Measurements from ENCODE around the gene CYTIP. TPM values are rescaled to one million over a fixed set of nuclear protein-coding genes. Genes with fewer than 3 reads are reported as not detected.

The CYTIP gene
- total RNA-seq, 1 donor from 2014 or later: 40.5 TPM

DNA sequence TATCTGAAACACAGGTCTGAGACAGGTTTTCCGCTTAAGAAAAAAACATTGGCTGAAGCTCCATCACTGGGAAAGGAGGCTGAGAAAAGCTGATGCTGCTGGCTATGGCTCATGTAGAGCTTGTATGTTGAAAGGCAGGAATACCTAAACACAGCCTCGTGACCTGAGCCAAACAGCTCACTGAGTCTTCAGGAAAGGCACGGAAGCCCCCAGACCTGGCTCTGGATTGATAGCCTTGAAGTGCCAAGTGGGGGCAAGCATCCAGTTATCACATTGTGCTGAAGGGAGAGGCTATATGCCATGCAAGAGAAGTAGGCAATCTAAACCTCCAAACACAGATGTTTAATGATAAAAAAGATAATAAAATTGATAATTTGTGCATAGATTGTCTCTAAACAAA lies 21.9 kb downstream of the CYTIP start:
- no peak for ATAC-seq
- no peak for DNase-seq
- Histone ChIP-seq H3K9me3 (no peaks in the 10 kb centered on the region), H3K4me3 (no peak overlapping the region), H3K27me3 (ENCODE audit: low read depth) (no peaks in the 10 kb centered on the region), H3K27ac (no peak overlapping the region), H3K36me3 (peaks cover 6% of the 10 kb centered on the region), H3K4me1 (peaks cover 32% of the 10 kb centered on the region)
- intact Hi-C loops (cut with DNase I): no loop called here
- no peak for TF ChIP-seq CTCF (IDR thresholded peaks at IDR 0.05)

GRCh38 chr2:157421331-157421944 lies 22.5 kb downstream of the CYTIP start:
- Histone ChIP-seq H3K27ac (peak overlapping the region; percentile 59), H3K4me1 (peaks cover 33% of the 10 kb centered on the region), H3K9me3 (no peaks in the 10 kb centered on the region), H3K4me3 (no peak overlapping the region), H3K27me3 (ENCODE audit: low read depth) (no peaks in the 10 kb centered on the region), H3K36me3 (peaks cover 4% of the 10 kb centered on the region)
- DNase-seq: no peak
- peak in 1 of 2 donors; percentile 53 for ATAC-seq
- no peak for TF ChIP-seq CTCF (IDR thresholded peaks at IDR 0.05)
- intact Hi-C loops (cut with DNase I): no loop called here

DNA sequence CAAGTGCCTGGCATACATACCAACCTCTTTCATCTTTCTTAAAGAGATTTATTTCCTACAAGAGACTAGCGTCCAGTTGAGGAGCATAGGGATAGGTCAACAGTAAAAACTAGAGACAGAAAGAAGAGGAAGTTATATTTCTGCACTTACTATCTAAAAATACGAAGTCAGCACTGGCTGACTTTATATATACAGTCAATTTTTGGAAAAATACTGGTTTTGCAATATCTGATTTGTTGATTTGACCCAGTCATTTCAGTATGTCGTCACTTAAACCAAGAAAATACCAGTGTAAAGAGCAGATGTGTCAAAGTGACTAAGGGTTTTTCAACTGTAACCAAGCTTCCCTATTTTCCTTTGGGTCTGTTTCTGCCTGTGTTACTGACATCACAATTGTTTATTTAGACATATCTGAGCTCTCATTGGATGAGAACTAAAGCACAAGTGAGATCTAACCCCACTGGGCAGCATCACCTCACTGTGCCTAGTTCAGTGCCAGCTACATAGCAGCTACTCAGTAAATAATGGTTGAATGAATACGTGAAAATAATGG lies 23.0 kb downstream of the CYTIP start:
- ATAC-seq (peak; percentile 77 to 79), DNase-seq (no peak)
- peaks cover 35% of the 10 kb centered on the region for H3K4me1 ChIP-seq
- peak overlapping the region; percentile 72 for H3K27ac ChIP-seq
- H3K4me3 ChIP-seq: no peak overlapping the region
- no peak for TF ChIP-seq CTCF (IDR thresholded peaks at IDR 0.05)
- no peaks in the 10 kb centered on the region for H3K36me3 ChIP-seq
- no peaks in the 10 kb centered on the region for H3K9me3 ChIP-seq
- intact Hi-C loops (cut with DNase I): no loop called here
- no peaks in the 10 kb centered on the region for H3K27me3 ChIP-seq (ENCODE audit: low read depth)

- no peak for ATAC-seq
- no peak for TF ChIP-seq CTCF (IDR thresholded peaks at IDR 0.05)
- intact Hi-C loops (cut with DNase I): no loop called here
- peak overlapping the region; percentile 72 for H3K27ac ChIP-seq
- H3K27me3 ChIP-seq (ENCODE audit: low read depth): no peaks in the 10 kb centered on the region
- H3K36me3 ChIP-seq: no peaks in the 10 kb centered on the region
- H3K4me3 ChIP-seq: no peak overlapping the region
- peaks cover 42% of the 10 kb centered on the region for H3K4me1 ChIP-seq
- H3K9me3 ChIP-seq: no peaks in the 10 kb centered on the region
- DNase-seq: no peak
Measured at GRCh38 chr2:157419031-157419575, 24.8 kb downstream of the CYTIP start.

GRCh38 chr2:157418239-157418641 lies 25.6 kb downstream of the CYTIP start:
- H3K9me3 ChIP-seq: no peaks in the 10 kb centered on the region
- TF ChIP-seq CTCF (IDR thresholded peaks at IDR 0.05): no peak
- no peak for DNase-seq
- intact Hi-C loops (cut with DNase I): no loop called here
- ATAC-seq: peak; percentile 29 to 45
- no peak overlapping the region for H3K4me3 ChIP-seq
- no peaks in the 10 kb centered on the region for H3K27me3 ChIP-seq (ENCODE audit: low read depth)
- H3K36me3 ChIP-seq: no peaks in the 10 kb centered on the region
- H3K27ac ChIP-seq: peak overlapping the region; percentile 71
- H3K4me1 ChIP-seq: peaks cover 42% of the 10 kb centered on the region

Data from lower lobe of right lung (tissue), 2 donors.